HepG2 (cell line): ENCODE results near the gene NT5C3B. TPM values are rescaled to one million over a fixed set of nuclear protein-coding genes. Genes with fewer than 3 reads are reported as not detected.

ENCODE experiments used
- ATAC-seq: fragments of 200-7000 bp; cut with Tn5 transposase; 3 replicates; pipeline ENCODE4 v1.9.1; 2020; ENCODE audit warnings: mild to moderate bottlenecking, moderate library complexity
- BruUV-seq: library from RNA; stranded (reverse); fragments of 400-500 nt; replicated peaks from 2 replicates; lab custom pipeline; 2021; lab: Mats Ljungman, UMichigan
- CTCF ChIA-PET: fragments of 300-600 bp; formaldehyde crosslinking; extraction: SDS; loops from one replicate; lab custom pipeline; 2021; ENCODE audit warnings: low total read pairs, inconsistent platforms, low intra/inter-chr PET ratio; lab: Yijun Ruan, JAX
- POLR2A ChIA-PET: fragments of 350-600 bp; sonication (Branson Sonifier 250); formaldehyde crosslinking; loops from one replicate; lab custom pipeline; 2020; ENCODE audit warnings: antibody characterized with exemption, inconsistent platforms; lab: Yijun Ruan, JAX
- DNase-seq: peaks from one replicate; pipeline ENCODE4 v3.0.0-alpha.2; 2015; ENCODE audit warnings: low spot score
- FAIRE-seq: peaks from 3 replicates; lab custom pipeline; 2011; peaks lifted over from hg19 to GRCh38; lab: Jason Lieb, UNC
- H2AFZ ChIP-seq: one replicate; pipeline ENCODE4 v1.6.1; 2011; ENCODE audit warnings: low read length, inconsistent platforms
- H3K27ac ChIP-seq: fragments of 300-600 bp; 3 replicates; pipeline ENCODE4 v1.8.0; 2011; ENCODE audit warnings: mixed run types, mild to moderate bottlenecking, mixed read lengths, low read length, inconsistent platforms; ENCODE audit not compliant: insufficient read depth; ENCODE audit errors: extremely low read length
- H3K27me3 ChIP-seq, 2 experiments: fragments of 200-600 bp in 1 of 2; 2 replicates in 1 of 2; 3 replicates in 1 of 2; pipeline versions ENCODE4 v1.6.0 to v1.8.0; 2011; ENCODE audit warnings: low read length in 2 of 2, mild to moderate bottlenecking in 2 of 2, moderate library complexity in 2 of 2, inconsistent platforms in 1 of 2; ENCODE audit not compliant: insufficient read depth in 2 of 2, control insufficient read depth in 1 of 2
- H3K36me3 ChIP-seq, 2 experiments: fragments of 200-600 bp in 1 of 2; replicated peaks in 1 of 2; 2 replicates in 1 of 2; 3 replicates in 1 of 2; pipeline versions ENCODE4 v1.5.1 to v1.8.0; 2011; ENCODE audit warnings: low read length in 2 of 2, inconsistent platforms in 1 of 2; ENCODE audit not compliant: insufficient read depth in 2 of 2, control insufficient read depth in 1 of 2
- H3K4me1 ChIP-seq: 2 replicates; pipeline ENCODE4 v1.5.1; 2012; ENCODE audit warnings: low read length, inconsistent platforms; ENCODE audit not compliant: insufficient read depth
- H3K4me2 ChIP-seq: 2 replicates; pipeline ENCODE4 v1.6.0; 2011; ENCODE audit warnings: low read depth, low read length, inconsistent platforms
- H3K4me3 ChIP-seq, 3 experiments: fragments of 200-600 bp in 1 of 3; sonication (generic), shearing (Covaris generic) in 1 of 3; replicated peaks in 1 of 3; 2 replicates each; pipeline ENCODE4 v1.5.1; 2011 to 2016; ENCODE audit warnings: low read length in 3 of 3, inconsistent platforms in 2 of 3, low read depth in 2 of 3, mild to moderate bottlenecking in 2 of 3, control low read depth in 1 of 3, mixed read lengths in 1 of 3; ENCODE audit not compliant: insufficient read depth in 1 of 3
- H3K79me2 ChIP-seq: one replicate; pipeline ENCODE4 v1.6.1; 2011; ENCODE audit warnings: low read length, inconsistent platforms; ENCODE audit not compliant: insufficient read depth
- H3K9ac ChIP-seq: 2 replicates; pipeline ENCODE4 v1.6.0; 2011; ENCODE audit warnings: mild to moderate bottlenecking, low read depth, low read length, inconsistent platforms; ENCODE audit not compliant: insufficient read depth
- H3K9me3 ChIP-seq: 2 replicates; pipeline ENCODE4 v1.5.1; 2012; ENCODE audit warnings: mild to moderate bottlenecking, low read length
- H4K20me1 ChIP-seq: 2 replicates; pipeline ENCODE4 v1.6.0; 2011; ENCODE audit warnings: inconsistent platforms, mild to moderate bottlenecking, low read length, moderate library complexity; ENCODE audit not compliant: insufficient read depth
- ARID5B ChIP-seq: IDR thresholded peaks from 2 replicates; pipeline ENCODE4 v1.4.0; 2020; ENCODE audit warnings: mild to moderate bottlenecking, missing genetic modification reagents
- FOSL1 ChIP-seq: sonication (generic); formaldehyde crosslinking; IDR thresholded peaks from 2 replicates; pipeline ENCODE4 v1.9.0; 2021; ENCODE audit warnings: missing genetic modification reagents, borderline replicate concordance
- GABPA ChIP-seq, 2 experiments: IDR thresholded peaks; 2 replicates each; pipeline ENCODE4 v1.6.1; 2011 to 2016; ENCODE audit warnings: low read depth in 2 of 2, low read length in 1 of 2, missing biosample characterization in 1 of 2, missing genetic modification characterization in 1 of 2
- HDAC1 ChIP-seq: sonication (generic); formaldehyde crosslinking; IDR thresholded peaks from 2 replicates; pipeline ENCODE4 v1.5.1; 2020; ENCODE audit warnings: mild to moderate bottlenecking, missing genetic modification reagents
- MIER3 ChIP-seq: IDR thresholded peaks from 2 replicates; pipeline ENCODE4 v1.6.1; 2016; ENCODE audit warnings: missing compliant biosample characterization, borderline replicate concordance
- NFKBIZ ChIP-seq: IDR thresholded peaks from 2 replicates; pipeline ENCODE4 v1.6.1; 2018; ENCODE audit warnings: missing genetic modification reagents, missing compliant biosample characterization
- PHF5A ChIP-seq: IDR thresholded peaks from one replicate; pipeline ENCODE4 v1.6.1; 2018; ENCODE audit warnings: low read depth, missing genetic modification reagents; ENCODE audit not compliant: unreplicated experiment
- RXRA ChIP-seq: sonication (generic); formaldehyde crosslinking; IDR thresholded peaks from 2 replicates; pipeline ENCODE4 v1.5.1; 2020; ENCODE audit warnings: missing genetic modification reagents
- TEAD2 ChIP-seq: sonication (generic); formaldehyde crosslinking; IDR thresholded peaks from 2 replicates; pipeline ENCODE4 v1.9.0; 2021; ENCODE audit warnings: missing genetic modification reagents
- ZNF572 ChIP-seq: sonication (generic); formaldehyde crosslinking; IDR thresholded peaks from 2 replicates; pipeline ENCODE4 v1.5.1; 2020; ENCODE audit warnings: mild to moderate bottlenecking, missing genetic modification reagents
- ZNF770 ChIP-seq: sonication (generic); formaldehyde crosslinking; IDR thresholded peaks from 2 replicates; pipeline ENCODE4 v1.5.0; 2020; ENCODE audit warnings: mild to moderate bottlenecking, missing genetic modification reagents
- ZNF772 ChIP-seq: sonication (generic); formaldehyde crosslinking; IDR thresholded peaks from 2 replicates; pipeline ENCODE4 v1.5.0; 2020; ENCODE audit warnings: mild to moderate bottlenecking, missing genetic modification reagents
- ZNF790 ChIP-seq: sonication (generic); formaldehyde crosslinking; IDR thresholded peaks from 2 replicates; pipeline ENCODE4 v1.8.0; 2022; ENCODE audit warnings: missing genetic modification reagents, mild to moderate bottlenecking, borderline replicate concordance
- WGBS: methylation state at CpG from one replicate; pipeline ENCODE4 v1.1.6; 2017; ENCODE audit warnings: low lambda C conversion rate; 5-methylcytosine and 5-hydroxymethylcytosine counted together
- in situ Hi-C: cut with HindIII; loops from 2 replicates; pipeline ENCODE4 v1.10.0; 2017; ENCODE audit warnings: low pct_unique_long_range_greater_than_20kb; ENCODE audit not compliant: extremely low pct_ligation_motif_present
- intact Hi-C: fragments of 100-400 bp; cut with micrococcal nuclease; formaldehyde crosslinking; loops from one replicate; pipeline ENCODE4 v1.10.0; 2022; ENCODE audit not compliant: unreplicated experiment
- polyA plus RNA-seq, 8 experiments: library from polyadenylated mRNA; depleted of rRNA in 3 of 8; stranded (reverse) in 7 of 8; unstranded in 1 of 8; fragments of >200 nt; fragmentation: Illumina TruSeq in 4 of 8; extraction: Trizol in 4 of 8; gene quantifications; 2 replicates each; pipeline versions ENCODE4 v1.2.1 to v1.2.3, GENCODE V29; 2011 to 2016; ENCODE audit warnings: low read depth in 4 of 8, missing spikeins in 1 of 8, mixed read lengths in 1 of 8; ENCODE audit not compliant: insufficient read depth in 1 of 8
- total RNA-seq, 5 experiments: library from RNA; depleted of rRNA; stranded (reverse); fragments of >200 nt; fragmentation: Illumina TruSeq; extraction: Trizol; gene quantifications; 2 replicates each; pipeline ENCODE4 v1.2.3, GENCODE V29; 2016; ENCODE audit warnings: low read depth in 1 of 5

The NT5C3B gene
- total and polyA plus RNA-seq, 2 of the 13 experiments (the other 11 are each of a cell fraction or from before 2014, with no cell fraction given) = 104 to 126 TPM

GRCh38 chr17:41811549-41812380, 24.3 kb downstream of the NT5C3B start, which contains the start of gene P3H4 (continued):
- TF ChIP-seq RXRA (CRISPR knock-in tag) (peak; percentile 33; the same call in 1 of the 2 replicates), FOSL1 (CRISPR knock-in tag) (no peak), ZNF772 (peak; percentile 71)

GRCh38 chr17:41810659-41811548, 25.1 kb downstream of the NT5C3B start:
- Histone ChIP-seq H3K36me3 (peaks cover 3 to 8% of the 10 kb centered on the region in 2 experiments; a peak in 1 of 5 replicates), H3K79me2 (peaks cover 39% of the 10 kb centered on the region), H2AFZ (no peak overlapping the region), H4K20me1 (no peaks in the 10 kb centered on the region), H3K4me1 (peaks cover 56% of the 10 kb centered on the region), H3K27me3 (no peaks in the 10 kb centered on the region; a peak in 1 of 5 replicates), H3K9ac (peak overlapping the region; percentile 88), H3K4me3 (peak overlapping the region; percentile 83 to 88 (median 87)), H3K4me2 (peak overlapping the region; percentile 94), H3K27ac (peak overlapping the region; percentile 82), H3K9me3 (no peaks in the 10 kb centered on the region)
- DNase-seq (no peak), FAIRE-seq (no peak), ATAC-seq (peak; percentile 26)
- WGBS = 4% methylated on average over 48 of the region's 58 CpGs
- in situ Hi-C loops = no loop called here
- ChIA-PET POLR2A (interaction anchor here (0.7 to 3.9 kb wide), 21 partner anchors 9 to 192 kb away, joined by 3 to 22 read pairs (median 9); partner anchors contain the start of genes ACLY, EIF1, HAP1 and JUP), CTCF (interaction anchor here (0.9 to 2.6 kb wide), 2 partner anchors 24 to 73 kb away, joined by 3 to 14 read pairs; partner anchors contain the start of gene JUP)
- intact Hi-C loops = loop anchor here (5.0 to 10.0 kb wide), 2 partner anchors 54 to 146 kb away; partner anchors contain the start of gene KLHL11
- no TSS peak for BruUV-seq
- peak; percentile 17; the same call in 1 of the 2 replicates for TF ChIP-seq ARID5B (CRISPR knock-in tag)
- TF ChIP-seq TEAD2 (CRISPR knock-in tag) = 0 out of 2 replicates have a peak, but pooled peaks have one; percentile 15
- no peak for TF ChIP-seq PHF5A
- TF ChIP-seq ZNF770 = no peak; the same call in none of the 2 replicates
- TF ChIP-seq MIER3 (CRISPR knock-in tag) = no peak
- no peak for TF ChIP-seq GABPA (IDR thresholded peaks at IDR 0.05; ENCODE audit: low read depth, low read length)
- TF ChIP-seq GABPA (CRISPR knock-in tag; IDR thresholded peaks at IDR 0.05; ENCODE audit: low read depth) = no peak
- 0 out of 2 replicates have a peak, but pooled peaks have one; percentile 52 for TF ChIP-seq NFKBIZ (CRISPR knock-in tag)
- peak; percentile 43; the same call in 1 of the 2 replicates for TF ChIP-seq HDAC1 (CRISPR knock-in tag)
- TF ChIP-seq ZNF790 (CRISPR knock-in tag) = no peak; the same call in 1 of the 2 replicates
- TF ChIP-seq ZNF572 (CRISPR knock-in tag) = no peak
